ENCODE results near the gene KIF26B.

KIF26B gene

DNA sequence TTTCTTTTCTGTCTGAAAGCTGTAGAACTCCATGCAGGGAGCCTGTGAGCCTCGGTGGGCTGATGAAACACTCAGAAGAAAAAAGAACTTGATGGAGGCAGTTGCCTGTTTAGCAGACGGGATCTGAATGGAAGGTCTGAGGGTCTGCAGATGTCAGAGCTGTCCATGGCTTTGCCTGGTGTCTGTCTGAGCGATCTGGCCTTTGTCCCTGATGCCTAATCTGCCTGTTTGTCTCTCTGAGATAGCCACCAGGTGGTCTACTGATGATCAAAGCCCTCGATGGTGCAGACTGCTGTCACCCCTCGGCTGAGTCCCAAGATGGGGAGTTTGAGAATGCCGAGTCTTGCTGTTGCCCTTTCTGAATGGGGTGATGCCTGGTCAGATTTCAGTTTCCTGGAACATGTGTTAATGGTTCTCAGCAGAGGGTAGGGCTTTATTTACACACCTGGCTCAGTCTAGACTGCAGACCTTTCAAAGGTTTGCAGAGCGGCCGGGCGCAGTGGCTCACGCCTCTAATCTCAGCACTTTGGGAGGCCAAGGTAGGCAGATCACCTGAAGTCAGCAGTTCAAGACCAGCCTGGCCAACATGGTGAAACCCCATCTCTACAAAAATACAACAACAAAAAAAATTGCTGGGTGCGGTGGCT is 90.4 kb downstream of the KIF26B start:
- DNase-seq, result no peak

DNA sequence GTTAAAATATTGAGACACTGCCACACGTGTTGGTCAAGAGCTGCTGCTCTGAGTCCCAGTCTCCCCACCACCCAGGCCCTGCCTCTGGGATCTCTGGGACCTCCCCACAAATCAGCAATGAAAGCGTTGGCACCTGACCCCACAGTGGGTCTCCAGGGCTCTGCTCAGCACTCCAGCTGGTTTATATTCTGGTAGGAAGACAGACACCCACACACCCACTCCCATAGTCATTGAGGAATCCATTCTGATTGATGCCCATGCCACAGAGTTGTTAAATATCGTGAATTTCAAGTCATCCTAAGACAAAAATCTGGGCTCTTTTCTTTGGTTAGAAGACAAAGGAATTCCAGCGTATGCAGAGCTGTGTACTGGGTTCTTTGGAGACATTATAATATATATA is 91.6 kb downstream of the KIF26B start:
- DNase-seq, result no peak

DNA sequence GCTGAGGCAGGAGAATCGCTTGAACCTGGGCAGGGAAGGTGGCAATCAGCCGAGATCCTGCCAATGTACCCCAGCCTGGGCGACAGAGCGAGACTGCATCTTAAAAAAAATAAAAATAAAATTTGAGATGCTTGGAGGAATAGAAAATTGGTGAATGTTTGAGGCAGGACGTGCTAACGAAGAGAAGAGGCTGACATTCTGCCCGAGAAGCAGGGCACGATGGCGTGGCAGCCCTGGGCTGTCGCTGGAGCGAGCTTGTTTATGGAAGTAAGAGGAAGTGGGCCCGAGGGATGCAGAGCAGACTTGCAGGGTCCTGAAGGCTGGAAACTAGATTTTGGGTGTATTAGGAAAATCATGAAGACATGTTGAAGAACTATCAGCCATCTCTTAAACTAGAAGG is 92.6 kb downstream of the KIF26B start:
- DNase-seq, result no peak

DNA sequence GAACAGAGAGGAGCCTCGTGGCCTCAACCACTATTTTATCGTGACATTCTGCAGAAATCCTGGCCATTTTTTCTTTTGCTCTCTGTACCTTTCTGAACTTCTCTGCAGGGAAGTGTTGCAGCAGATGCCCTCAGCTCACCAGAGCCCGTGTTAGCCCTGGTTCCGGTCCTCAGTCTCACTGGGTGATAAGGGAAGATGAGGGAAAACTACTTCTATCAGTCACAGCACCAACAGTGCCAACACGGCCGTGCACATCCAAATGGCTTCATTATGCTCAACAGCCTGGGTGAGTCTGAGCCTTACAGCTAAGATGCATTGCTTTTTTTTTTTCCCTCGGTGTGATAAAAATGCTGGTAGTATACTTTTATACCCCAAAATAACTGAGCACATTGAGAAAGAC is 93.0 kb downstream of the KIF26B start:
- no peak for DNase-seq

DNA sequence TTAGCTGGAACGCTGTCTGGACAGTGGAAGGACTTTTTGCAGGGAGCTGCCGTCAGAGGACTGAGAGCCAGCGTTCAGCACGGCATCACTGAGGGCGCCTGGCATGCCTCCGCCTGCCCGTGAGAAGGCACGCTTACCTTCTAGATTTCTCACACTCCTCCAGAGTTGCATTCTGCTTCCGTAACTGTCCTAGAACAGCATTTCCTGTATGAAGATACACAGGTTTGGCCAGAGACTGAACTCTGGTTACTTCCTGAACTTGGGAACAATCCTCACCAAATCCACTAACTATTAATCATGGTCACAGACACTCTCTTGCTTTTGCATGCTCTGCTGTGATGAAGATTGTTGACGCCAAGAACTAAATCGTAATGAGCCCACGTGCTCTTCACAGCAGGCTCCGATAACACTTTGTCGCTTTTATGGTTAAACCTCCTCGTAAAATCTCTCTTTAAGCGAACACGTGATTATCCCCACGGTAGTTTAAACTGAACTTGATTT is 93.5 kb downstream of the KIF26B start:
- no peak for DNase-seq

DNA sequence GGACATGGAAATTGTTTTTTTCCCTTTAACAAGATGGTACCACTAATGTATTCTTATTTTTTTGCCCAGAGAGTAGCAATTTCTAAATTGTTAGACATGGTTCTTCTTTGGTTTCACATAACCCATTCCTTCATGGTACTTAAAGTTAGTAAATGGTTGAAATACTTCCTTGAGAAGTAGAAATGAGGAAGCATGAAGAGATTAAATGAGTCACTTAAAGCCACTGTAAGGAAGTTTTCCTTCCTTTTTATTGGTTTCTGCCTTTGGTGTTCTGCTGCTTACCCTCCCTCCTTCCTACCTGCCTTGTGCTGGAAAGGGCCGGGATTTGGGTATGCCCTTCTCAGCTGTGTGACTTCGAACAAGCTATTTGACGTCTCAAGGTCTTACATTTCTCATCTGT is 101.0 kb downstream of the KIF26B start:
- DNase-seq, result no peak

DNA sequence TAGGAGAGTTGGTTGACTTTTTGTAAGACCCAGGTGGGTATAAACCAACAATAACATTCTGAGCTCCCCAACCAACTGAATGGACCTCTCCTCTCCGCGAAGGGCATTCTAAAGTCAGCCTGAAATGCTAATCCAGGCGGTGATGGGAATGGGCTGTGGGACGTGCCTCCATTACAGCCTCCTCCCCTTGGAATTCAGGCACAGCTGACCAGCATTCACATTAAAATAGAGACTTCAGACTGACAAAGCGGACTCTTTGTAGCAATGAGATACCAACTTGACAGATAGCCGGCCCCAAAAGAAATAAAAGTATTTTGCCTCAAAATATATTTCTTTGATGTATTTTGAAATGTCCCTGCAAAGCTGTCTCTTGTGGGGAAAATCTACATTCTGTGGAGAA is 101.7 kb downstream of the KIF26B start:
- DNase-seq, result no peak

DNA sequence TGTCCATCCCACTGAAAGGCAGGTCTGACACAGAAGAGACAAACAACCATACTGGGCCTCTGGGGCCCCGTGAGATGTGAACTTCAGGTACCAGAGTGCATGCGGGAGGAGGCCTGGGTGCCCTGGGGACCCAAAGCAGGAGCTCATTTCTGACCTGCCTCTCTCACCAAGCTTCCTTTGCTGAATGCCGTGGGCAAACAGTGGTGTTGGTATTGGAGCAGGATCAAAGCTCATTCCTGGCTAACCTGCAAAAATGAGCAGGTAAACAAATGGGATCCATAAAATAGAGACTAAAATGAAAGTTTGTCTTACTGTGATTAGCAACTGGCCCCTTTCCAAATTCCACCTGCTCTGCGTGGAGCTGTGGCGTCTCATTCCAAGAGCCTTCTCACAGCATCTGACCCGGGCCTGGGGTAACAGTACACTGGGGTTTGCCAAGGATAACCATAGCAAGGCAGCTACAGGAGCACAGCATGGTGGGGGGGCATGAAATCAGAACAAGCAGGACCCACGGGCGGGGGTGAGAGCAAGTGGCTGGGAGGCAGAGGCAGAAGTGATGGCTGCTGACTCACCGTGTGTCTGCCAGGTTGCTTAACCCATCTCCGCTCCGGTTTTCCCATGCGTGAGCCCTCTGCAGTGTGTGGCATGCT is 103.6 kb downstream of the KIF26B start:
- DNase-seq, result no peak

DNA sequence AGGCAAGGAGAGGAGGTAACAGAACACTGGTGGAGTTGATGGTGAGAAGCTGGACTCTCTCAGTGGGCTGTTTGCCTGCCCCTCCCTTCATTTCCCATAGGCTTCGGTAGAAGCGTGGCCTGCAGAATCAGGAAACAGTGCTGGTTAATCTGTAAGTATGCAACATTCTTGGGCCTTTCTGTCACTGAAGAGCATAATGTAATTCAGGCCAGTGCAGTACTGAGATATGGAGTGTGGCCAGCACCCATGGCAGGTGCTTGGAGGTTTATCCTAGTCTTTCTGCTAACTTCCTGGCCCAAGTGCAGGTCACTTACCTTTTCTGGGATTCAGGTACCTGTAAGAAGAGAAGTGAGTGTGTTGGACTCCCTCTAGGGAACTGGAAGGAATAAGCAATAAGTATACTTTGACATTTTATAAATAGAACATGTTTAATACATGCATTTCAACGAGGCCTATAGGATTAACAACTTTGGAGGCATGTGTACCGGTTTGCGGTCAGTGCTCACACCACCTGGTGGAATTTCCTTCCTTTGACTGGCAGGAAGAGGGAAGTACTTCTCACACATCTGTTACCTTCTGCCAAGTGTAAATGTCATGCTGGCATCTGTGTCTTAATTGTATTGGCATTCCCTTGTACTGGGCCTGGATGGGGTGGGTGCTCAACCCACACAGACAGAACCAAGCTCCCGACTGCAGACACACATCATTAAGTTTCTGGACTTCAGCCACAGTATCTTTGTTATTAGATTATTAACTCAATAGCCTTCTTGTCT is 105.5 kb downstream of the KIF26B start:
- DNase-seq, result no peak

DNA sequence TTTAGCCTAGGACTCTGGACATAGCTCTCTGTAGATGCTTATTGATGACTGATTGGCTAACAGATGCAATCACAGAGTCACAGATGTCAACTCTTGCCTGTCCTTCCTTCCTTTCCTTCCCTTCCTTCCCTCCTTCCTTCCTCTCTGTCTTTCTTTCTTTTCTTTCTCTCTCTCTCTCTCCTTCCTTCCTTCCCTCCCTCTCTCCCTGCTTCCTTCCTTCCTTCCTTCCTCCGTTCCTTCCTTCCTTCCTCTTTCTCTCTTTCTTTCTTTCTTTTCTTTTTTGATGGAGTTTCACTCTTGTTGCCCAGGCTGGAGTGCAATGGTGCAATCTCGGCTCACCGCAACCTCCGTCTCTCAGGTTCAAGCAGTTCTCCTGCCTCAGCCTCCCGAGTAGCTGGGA is 106.1 kb downstream of the KIF26B start:
- DNase-seq, result no peak

DNA sequence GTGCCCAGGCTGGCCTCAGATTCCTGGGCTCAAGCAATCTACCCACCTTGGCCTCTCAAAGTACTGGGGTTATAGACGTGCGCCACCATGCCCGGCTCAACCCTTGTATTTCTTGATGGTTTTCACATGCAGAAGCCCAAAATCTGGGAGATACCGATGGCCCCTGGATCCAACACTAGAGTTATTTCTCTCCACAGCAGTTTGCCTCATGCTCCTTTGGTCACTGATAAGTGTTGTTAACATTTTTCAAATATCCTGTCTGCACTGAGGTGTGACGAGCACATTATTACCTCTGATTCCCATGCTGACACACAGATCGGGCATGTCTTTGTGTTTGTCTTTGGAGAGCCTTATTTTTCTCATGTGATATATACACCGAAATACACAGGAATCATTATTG is 107.0 kb downstream of the KIF26B start:
- no peak for DNase-seq

DNA sequence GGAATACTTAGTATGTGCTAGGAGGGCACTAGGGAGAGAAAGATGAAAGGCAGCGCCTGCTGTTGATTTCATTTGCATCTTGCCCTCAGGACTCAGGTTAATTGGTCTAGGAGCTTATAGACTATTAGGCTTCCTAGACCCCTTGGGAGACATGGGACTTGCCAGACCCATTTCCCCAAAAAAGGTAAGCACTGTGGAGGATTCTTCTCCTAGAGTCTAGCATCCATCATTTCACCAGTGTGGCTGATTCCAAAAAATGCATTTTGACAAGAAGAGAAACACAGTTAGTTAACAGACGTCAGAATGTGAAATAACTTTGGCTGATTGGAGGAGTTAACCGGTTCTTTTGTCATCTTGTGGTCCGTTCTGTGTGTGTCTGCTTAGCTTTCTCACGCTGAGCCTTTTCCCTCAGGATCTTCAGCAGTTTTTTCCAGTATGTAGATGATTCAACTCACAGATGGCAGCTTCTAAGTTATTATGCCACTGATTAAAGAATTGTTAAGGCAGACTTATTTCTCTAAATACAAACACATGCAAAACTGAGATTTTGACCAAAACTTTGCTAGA is 108.8 kb downstream of the KIF26B start:
- no peak for DNase-seq

DNA sequence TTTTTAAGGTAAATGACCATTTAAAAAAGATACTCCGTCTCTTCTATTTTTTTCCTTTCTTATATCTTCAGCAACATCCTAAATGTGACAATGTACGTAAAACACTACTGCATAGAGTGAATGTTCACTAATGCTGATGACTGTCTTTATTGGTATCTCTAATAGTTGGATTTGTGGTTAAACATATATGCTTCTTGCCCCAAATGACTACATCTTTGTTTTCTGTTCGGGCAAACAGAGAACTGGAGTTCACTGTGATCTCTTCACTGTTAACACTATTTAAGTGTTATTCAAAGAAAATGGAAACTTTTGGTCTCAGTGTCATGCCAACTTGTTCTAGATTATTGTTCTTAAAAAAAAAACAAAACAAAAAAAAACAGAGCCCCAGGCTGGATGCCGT is 109.4 kb downstream of the KIF26B start:
- DNase-seq, result no peak

DNA sequence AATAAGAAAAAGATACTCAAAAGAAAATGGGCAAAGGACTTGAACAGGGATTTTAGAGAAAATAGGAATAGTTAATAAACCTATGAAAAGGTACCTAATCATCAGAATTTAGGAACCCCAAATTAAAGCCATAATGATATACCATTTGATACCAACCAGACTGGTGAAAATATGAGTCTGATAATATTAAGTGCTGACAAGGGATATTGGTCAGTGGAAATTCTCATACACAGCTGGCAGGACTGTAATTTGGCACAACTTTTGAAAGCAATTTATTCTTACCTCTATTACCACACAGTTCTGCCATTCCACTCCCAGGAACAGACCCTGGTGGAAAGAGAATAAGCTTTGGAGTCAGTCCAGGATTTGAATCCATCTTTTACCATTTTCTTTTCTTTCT is 111.3 kb downstream of the KIF26B start:
- DNase-seq, result no peak

DNA sequence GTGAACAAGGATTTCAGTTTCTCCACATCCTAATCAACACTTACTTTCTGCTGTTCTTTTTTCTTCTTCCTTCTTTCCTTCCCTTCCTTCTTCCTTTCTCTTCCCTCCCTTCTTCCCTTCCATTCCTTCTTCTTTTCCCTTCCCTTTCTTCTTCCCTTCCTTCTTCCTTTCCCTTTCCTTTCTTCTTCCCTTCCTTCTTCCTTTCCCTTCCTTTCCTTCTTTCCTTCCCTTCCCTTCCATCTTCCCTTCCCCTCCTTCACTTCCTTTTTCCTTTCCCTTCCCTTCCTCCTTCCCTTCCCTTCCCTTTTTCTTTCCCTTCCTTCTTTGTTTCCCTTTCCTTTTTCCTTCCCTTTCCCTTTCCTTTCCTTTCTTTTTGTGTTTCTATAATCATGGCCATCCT is 115.3 kb downstream of the KIF26B start:
- no peak for DNase-seq

DNA sequence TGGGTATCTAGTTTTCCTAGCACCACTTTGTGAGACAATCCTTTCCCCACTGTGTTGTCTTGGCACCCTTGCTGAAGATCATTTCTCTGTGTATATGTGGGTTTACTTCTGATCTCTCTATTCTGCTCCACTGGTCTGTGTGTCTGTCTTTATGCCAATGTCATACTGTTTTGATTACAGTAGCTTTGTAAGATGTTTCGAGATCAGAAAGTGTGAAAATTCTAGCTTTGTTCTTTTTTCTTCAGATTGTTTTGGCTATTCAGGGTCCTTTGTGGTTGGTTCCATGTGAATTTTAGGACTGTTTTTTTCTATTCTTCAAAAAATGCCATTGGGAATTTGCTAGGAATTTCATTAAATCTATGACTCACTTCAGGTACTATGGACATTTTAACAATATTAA is 116.2 kb downstream of the KIF26B start:
- DNase-seq, result no peak

DNA sequence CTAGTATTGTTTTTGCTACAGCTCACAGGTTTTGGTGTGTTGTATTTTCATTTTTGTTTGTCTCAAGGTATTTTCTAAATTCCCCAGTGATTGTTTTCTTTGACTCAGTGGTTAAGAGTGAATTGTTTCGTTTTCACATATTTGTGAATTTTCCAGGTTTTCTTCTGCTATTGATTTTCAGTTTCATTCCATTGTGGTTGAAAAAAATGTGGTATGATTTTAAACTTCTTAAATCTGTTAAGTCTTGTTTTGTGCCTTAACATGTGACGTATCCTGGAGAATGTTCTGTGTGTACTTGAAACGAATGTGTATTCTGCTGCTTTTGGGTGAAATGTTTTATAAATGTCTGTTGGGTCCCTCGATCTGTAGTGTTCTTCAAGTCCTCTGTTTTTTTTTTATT is 117.9 kb downstream of the KIF26B start:
- DNase-seq, result no peak

DNA sequence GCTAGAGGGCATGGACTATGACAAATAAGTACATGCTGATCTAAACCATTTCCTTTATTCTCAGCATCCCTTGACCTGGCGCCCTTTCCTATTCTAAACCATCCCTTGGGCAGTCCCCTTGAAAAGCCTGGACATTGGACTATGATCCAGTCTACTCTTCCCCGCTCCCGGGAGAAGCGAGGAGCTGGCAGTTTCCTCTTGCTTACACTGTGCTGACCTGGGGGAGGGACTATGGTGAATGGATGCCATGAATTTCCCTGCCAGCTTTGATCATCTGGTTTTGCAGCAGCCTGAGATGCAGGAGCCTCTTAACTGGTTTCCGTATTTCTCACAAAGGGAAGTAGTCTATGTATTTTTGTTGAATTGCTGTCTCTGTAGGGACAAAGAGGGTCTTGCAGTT is 121.7 kb downstream of the KIF26B start:
- DNase-seq, result no peak

DNA sequence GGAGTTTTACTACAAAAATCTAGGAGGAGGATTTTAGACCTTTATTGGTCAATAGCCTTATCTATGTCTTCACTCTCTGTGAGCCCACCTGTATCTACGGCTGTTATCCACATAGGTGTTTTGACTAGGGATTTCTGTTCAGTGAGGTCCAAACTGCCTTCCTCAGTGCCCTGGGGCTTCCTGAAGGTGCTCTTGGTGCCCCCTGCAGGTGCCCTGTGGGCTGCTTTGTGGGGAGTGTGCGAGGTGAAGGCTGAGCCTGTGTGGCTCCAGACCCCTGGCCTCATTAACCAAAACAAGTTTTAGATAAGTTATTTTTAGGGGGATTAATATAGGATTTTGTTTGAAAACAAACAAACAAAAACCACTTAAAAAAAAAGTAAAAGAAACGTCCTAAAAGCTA is 122.5 kb downstream of the KIF26B start:
- no peak for DNase-seq

DNA sequence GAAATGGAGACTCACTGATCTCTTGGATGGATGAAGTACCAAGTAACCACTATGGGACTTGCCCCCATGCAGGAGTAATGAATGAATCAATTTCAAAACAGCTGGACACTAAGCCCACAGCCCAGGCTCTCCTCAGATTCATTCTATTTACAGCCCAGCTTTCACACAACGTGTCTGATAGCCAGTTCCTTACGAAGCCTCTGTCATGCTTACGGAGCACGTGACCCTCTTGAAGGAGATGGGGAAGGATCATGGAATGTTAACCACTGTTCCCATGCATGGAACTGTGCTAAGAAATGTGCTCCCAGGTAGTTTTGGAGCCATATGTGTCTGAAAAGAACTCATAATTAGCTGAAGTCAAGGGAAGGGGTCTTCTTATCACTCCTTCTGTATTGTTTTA is 124.1 kb downstream of the KIF26B start:
- DNase-seq, result no peak

DNA sequence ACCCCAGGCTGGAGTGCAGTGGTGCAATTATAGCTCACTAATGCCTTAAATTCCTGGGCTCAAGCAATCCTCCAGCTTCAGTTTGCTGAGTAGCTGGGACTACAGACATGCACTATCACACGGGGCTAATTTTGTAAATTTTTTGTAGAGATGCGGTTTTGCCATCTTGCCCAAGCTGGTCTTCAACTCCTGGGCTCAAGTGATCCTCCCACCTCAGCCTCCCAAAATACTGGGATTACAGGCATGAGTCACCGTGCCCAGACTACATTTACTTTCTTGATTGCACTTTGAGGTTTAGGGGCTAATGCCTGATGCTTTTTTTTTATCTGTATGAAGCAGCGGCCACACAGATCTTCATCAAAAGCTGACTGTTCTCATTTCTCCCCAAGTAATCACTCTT is 124.6 kb downstream of the KIF26B start:
- no peak for DNase-seq

DNA sequence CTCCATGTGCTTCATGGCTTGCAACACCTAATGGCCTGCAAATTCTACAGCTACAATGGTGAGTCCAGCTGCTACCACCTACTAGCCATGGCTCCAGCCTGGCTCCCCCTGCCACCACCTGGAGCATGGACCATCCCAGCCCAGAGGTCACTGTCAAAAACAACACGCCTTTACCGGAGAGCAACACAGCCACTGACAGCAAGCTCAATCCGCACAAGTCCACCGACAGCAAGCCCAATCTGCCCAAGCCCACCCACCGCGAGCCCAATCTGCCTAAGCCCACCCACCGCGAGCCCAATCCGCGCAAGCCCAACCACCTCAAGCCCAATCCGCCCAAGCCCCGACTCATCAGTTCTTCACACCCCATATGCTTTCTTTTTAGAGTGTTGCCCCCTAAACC is 128.2 kb downstream of the KIF26B start:
- DNase-seq, result no peak

DNA sequence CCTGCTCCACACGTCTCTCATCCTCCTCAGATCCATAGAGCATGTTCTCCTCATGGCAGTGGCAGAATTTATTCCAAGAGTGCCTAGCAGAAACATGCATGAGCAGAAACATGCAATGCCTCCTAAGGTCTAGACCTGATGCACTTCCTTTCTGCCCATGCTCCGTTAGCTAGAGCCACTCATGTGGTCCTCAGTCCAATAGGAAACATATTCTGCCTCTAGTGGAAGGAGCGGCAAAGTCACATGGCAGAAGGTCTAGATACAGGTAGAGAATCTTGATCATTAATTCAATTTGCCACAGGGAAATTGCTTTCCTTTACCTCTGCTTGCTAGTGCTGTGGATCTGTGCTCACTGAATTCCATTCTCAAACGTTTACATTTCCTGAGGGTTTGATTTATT is 130.4 kb downstream of the KIF26B start:
- no peak for DNase-seq

DNA sequence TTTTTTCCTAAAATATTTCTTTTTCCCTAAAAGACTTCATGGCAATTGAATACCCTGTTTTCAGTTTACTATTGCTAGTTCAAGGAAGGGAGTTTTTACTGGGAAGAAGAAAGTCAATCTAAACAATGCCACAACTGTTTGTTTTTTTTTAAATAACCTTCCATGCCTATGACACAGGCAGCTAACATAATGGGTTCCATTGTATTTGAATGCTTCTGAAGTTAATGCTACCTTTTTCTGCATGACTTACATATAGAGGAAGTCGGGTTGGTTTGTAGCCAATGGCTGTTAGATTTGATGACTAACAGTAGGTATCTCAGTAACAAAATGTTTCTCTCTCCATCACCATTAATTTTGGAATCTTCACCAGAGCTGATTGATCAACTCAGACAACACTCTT is 134.0 kb downstream of the KIF26B start:
- DNase-seq, result no peak

All from CD4-positive, alpha-beta T cell treated with Interleukin-15 for 1 hour (primary cell).